Ascending aorta (tissue), 2 donors: ENCODE data around the gene HRK. TPM values are rescaled to one million over a fixed set of nuclear protein-coding genes. Genes with fewer than 3 reads are reported as not detected.

Experiments used
- DNase-seq, 2 donors: peaks; one replicate each; pipeline ENCODE4 v3.0.0-alpha.2; 2019; ENCODE audit warnings: low spot score in 2 of 2
- H3K27ac ChIP-seq, 2 donors: fragments of 200-600 bp; sonication (generic); one replicate each; pipeline ENCODE4 v1.5.1; 2016 to 2017; ENCODE audit warnings: mild to moderate bottlenecking in 1 of 2
- H3K27me3 ChIP-seq: fragments of 200-600 bp; sonication (generic); one replicate; pipeline ENCODE4 v1.5.1; 2017
- H3K36me3 ChIP-seq, 2 donors: fragments of 200-600 bp; sonication (generic); one replicate each; pipeline ENCODE4 v1.5.1; 2016
- H3K4me1 ChIP-seq, 2 donors: fragments of 200-600 bp; sonication (generic); one replicate each; pipeline ENCODE4 v1.5.1; 2016 to 2017; ENCODE audit warnings: mild to moderate bottlenecking in 1 of 2
- H3K4me3 ChIP-seq, 2 donors: fragments of 200-600 bp; sonication (generic); one replicate each; pipeline ENCODE4 v1.5.1; 2016 to 2017; ENCODE audit warnings: mild to moderate bottlenecking in 1 of 2
- H3K9me3 ChIP-seq, 2 donors: fragments of 200-600 bp; sonication (generic); one replicate each; pipeline ENCODE4 v1.5.1; 2016
- intact Hi-C: fragments of 100-400 bp; cut with DNase I; formaldehyde crosslinking; loops from one replicate; pipeline ENCODE4 v1.15.1; 2023
- total RNA-seq: library from RNA; depleted of rRNA; stranded (reverse); fragments of >200 nt; gene quantifications from one replicate; pipeline ENCODE4 v1.1.0, GENCODE V29; 2016
- TF ChIP-seq, protein P1 (sequence below), 3 experiments: fragments of 200-600 bp in 2 of 3; fragments of 450-650 bp in 1 of 3; sonication (generic) in 2 of 3; IDR thresholded peaks; one replicate each; pipeline ENCODE4 v1.5.1; 2016 to 2019; ENCODE audit warnings: antibody characterized with exemption in 3 of 3, mild to moderate bottlenecking in 1 of 3, moderate library complexity in 1 of 3

HRK gene
- total RNA-seq, 1 donor from 2014 or later = not detected

DNA sequence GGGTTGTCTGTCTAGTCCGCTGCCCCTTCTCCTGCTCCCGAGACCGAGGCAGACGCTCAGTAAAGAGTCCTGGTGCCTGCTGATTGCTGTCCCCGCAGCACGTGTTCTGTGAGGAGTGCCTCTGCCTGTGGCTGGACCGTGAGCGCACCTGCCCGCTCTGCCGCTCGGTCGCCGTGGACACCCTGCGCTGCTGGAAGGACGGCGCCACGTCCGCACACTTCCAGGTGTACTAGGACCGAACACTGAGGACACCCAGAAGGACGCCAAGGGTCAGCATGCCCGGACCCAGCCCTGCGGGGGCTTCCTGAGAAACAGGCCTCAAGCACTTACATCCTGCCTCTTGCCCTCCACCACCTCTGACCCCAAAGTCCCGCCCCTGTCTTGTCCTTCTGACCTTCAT lies 32.0 kb downstream of the HRK start:
- H3K4me1 ChIP-seq = no peaks in the 10 kb centered on the region
- DNase-seq = no peak
- H3K9me3 ChIP-seq = no peaks in the 10 kb centered on the region
- no peak overlapping the region for H3K27ac ChIP-seq
- no peak overlapping the region for H3K4me3 ChIP-seq
- H3K36me3 ChIP-seq = no peaks in the 10 kb centered on the region
- intact Hi-C loops = no loop called here
- TF ChIP-seq, protein P1, sequence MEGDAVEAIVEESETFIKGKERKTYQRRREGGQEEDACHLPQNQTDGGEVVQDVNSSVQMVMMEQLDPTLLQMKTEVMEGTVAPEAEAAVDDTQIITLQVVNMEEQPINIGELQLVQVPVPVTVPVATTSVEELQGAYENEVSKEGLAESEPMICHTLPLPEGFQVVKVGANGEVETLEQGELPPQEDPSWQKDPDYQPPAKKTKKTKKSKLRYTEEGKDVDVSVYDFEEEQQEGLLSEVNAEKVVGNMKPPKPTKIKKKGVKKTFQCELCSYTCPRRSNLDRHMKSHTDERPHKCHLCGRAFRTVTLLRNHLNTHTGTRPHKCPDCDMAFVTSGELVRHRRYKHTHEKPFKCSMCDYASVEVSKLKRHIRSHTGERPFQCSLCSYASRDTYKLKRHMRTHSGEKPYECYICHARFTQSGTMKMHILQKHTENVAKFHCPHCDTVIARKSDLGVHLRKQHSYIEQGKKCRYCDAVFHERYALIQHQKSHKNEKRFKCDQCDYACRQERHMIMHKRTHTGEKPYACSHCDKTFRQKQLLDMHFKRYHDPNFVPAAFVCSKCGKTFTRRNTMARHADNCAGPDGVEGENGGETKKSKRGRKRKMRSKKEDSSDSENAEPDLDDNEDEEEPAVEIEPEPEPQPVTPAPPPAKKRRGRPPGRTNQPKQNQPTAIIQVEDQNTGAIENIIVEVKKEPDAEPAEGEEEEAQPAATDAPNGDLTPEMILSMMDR (IDR thresholded peaks at IDR 0.05) = no peak
- H3K27me3 ChIP-seq = no peaks in the 10 kb centered on the region

DNA sequence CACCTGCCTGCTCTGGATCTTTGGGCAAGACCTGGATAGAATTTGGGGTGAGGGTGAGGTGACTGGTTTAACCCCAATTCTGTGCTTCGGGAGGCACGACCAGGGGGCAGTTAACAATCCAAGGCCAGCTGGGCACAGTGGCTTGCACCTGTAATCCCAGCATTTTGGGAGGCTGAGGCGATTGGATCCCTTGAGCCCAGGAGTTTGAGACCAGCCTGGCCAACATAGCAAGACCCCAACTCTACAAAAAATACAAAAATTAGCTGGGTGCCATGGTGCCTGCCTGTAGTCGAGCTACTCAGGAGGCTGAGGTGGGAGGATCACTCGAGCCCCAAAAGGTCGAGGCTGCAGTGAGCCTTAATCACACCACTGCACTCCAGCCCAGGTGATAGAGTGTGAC lies 38.2 kb downstream of the HRK start:
- H3K27ac ChIP-seq = no peak overlapping the region

DNA sequence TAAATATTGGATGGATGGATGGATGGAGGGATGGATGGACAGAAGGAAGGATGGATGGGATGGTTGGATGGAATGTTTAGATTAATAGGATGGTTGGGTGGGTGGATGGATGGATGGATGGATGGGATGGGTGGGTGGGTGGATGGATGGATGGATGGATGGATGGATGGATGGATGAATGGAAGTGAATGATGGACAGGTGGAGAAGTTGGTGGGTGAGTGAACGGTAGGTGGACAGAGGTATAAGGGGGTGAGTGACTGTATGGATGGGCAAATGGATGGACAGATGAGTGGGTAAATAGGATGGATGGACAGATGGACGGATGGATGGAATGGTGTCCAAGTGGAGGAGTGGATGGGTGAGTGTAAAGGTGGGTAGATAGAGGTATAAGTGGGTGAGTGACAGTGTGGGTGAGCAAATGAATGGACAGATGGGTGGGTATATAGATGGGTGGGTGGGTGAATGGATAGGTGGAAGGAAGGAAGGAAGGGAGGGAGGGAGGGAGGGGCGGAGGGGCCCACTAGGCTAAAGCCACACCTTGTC lies 41.9 kb downstream of the HRK start:
- intact Hi-C loops = no loop called here
- no peak overlapping the region for H3K27ac ChIP-seq
- TF ChIP-seq, protein P1 (IDR thresholded peaks at IDR 0.05) = no peak
- no peaks in the 10 kb centered on the region for H3K4me1 ChIP-seq
- no peaks in the 10 kb centered on the region for H3K36me3 ChIP-seq
- no peak overlapping the region for H3K4me3 ChIP-seq
- H3K27me3 ChIP-seq = no peaks in the 10 kb centered on the region
- no peaks in the 10 kb centered on the region for H3K9me3 ChIP-seq
- no peak for DNase-seq

More for the DNA sequence above, 38.2 kb downstream of the HRK start:
- Histone ChIP-seq H3K4me1 (no peaks in the 10 kb centered on the region), H3K27me3 (no peaks in the 10 kb centered on the region), H3K9me3 (no peaks in the 10 kb centered on the region), H3K4me3 (no peak overlapping the region), H3K36me3 (no peaks in the 10 kb centered on the region)
- DNase-seq = no peak
- TF ChIP-seq, protein P1 (IDR thresholded peaks at IDR 0.05) = no peak
- intact Hi-C loops = no loop called here

DNA sequence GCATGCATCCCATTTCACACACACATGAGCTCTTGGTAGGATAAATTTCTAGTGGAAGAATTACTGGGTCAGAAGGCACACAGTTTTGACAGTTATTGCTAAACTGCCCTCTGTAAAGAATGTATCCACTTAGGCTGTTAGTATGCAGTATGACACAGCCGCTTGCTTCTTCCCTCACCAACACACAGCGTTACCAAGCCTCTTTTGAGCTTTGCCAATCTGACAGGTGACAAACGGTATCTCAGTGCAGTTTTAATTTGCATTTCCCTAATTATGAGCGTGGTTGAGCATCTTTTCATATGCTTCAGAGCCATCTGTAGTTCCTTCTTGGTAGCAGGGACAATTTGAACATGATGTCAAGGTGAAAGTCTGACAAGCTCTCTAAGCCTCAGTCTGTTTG lies 42.9 kb downstream of the HRK start:
- Histone ChIP-seq H3K27ac (no peak overlapping the region), H3K4me1 (no peaks in the 10 kb centered on the region), H3K36me3 (no peaks in the 10 kb centered on the region), H3K9me3 (no peaks in the 10 kb centered on the region), H3K27me3 (no peaks in the 10 kb centered on the region), H3K4me3 (no peak overlapping the region)
- DNase-seq = no peak
- TF ChIP-seq, protein P1 (IDR thresholded peaks at IDR 0.05) = no peak
- intact Hi-C loops = no loop called here

DNA sequence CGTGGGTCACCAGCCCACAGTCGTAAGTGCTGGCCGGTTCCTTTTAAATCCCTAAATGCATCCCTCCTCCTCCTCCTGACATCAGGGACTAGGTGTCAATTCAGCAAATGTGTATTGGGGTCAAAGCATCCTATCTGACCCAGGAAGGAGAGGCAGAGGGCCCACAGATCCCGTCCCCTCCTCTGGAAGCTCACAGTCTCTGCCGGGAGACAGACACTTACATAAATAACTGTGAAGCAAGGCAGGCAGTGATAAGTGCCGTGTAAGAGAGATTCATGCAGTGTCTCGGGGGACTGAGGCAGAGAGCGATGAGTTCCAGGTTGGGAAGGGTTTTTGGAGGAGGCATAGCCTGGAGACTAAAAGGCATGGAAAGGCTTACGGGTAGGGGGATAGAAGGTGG lies 44.1 kb downstream of the HRK start:
- Histone ChIP-seq H3K27me3 (no peaks in the 10 kb centered on the region), H3K9me3 (no peaks in the 10 kb centered on the region), H3K36me3 (no peaks in the 10 kb centered on the region), H3K27ac (no peak overlapping the region), H3K4me1 (no peaks in the 10 kb centered on the region), H3K4me3 (no peak overlapping the region)
- no peak for DNase-seq
- TF ChIP-seq, protein P1 (IDR thresholded peaks at IDR 0.05) = no peak
- intact Hi-C loops = no loop called here

DNA sequence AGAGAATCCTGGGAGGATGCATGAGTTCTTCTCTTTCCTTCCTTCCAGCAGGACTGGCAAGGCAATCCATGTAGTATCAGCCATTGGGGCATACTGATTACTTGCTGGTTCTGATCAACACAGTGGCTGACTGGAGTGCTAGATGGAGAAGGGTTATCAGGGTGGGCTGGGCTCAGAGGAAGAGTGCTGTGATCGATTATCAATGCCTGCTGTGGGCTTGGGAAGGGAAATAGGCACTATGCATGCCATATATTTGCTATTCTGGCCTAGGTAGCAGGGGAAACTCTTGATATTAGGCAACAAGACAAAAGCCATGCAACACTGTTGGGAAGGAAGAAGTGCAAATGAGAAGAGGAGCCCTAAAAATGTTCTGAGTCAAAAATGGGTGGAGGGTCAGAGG lies 45.8 kb downstream of the HRK start:
- H3K4me1 ChIP-seq = no peaks in the 10 kb centered on the region
- H3K9me3 ChIP-seq = no peaks in the 10 kb centered on the region
- intact Hi-C loops = no loop called here
- no peak for DNase-seq
- TF ChIP-seq, protein P1 (IDR thresholded peaks at IDR 0.05) = no peak
- H3K27ac ChIP-seq = no peak overlapping the region
- no peaks in the 10 kb centered on the region for H3K36me3 ChIP-seq
- H3K27me3 ChIP-seq = no peaks in the 10 kb centered on the region
- H3K4me3 ChIP-seq = no peak overlapping the region
